SW 1271 (cell line): ENCODE results near the gene SCIN.
A peak's percentile ranks its signal among the peaks of the same experiment; 100 is the strongest.
"Not testable (repeated sequence)": the region's sequence is repeated elsewhere in the genome, so short reads cannot be mapped to it uniquely, and the experiment has no call there.

Experiments used
- DNase-seq, 2 experiments: peaks; one replicate each; lab custom pipeline; 2025; lab: John Stamatoyannopoulos, UW

Gene SCIN

DNA sequence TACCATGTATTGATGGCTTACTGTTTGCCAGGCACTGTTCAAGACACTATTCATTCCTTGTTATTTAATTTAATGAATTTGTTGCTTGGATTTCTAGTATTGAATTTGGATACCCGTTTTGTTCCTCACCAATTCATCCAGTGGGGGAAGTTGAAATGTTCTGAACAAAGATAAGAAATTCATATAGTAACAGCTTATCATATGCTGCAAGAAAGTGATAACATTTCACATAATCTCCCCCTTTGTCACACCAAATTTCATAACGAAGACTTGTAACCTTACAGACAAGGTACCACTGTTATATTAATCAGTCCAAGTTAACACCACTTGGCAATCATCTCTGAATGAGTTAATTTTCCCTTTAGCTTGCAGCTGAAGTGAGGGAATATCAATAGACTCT is 42.1 kb downstream of the SCIN start:
- no peak for DNase-seq

DNA sequence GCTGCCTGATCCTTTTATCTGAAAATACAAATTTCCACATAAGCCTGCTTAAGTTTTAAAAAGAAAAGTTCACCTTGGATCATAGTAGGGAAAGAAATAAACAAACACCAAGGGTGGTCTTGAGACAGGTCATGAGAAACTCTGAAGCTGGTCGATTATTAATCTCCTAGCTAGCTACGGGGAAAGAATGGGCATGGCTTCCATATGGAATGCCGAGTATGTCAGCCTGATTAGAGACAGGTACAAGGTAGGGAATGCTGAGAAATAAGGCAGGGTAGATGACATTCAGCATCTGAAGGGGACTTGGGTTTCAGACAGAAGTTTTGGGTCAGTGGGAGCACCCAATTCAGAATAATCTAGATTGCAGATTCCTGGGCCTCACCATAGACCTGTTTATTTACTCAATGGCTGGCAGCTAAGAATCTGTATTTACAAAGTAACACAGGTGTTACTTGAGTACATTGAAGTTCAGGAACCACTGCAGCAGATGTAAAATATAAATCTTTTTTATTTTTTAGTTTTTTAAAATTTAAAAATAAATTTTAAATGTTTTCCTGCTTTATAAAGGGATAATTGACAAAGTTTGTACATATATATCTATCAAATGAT is 49.0 kb downstream of the SCIN start:
- no peak for DNase-seq

DNA sequence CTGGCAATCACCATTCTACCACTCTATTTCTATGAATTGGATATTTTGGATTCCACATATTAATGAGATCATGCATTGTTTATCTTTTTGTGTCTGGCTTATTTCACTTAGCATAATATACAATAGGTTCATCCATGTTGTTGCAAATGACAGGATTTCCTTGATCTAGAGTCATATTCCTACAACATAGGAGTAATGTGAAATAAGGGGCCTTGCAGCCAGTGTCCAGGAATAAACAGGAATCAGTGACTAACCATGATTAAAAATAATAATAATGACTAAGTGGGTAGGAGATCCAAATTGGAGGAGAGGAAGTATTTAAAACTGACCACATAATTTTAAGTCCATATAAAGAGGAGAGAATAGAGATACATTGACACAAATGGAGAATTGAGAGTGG is 49.9 kb downstream of the SCIN start:
- DNase-seq, result no peak

DNA sequence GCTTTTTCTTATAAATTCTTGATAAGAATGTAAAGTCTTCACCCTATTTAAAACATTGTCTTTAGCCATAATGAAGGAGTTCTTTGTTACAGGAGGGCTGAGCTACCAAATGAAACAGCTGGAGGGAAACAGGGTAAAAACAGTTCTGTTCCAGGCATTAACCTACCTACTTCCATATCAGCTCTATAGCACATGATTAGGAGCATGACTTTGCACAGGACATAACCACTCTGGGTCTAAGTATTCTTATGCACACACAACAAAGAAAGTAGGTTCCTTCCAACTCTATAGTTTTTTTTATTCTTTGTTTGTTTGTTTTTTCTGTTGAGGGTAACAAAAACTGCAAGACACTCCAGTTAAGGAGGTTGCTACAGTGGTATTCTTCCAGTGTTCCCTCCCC is 52.7 kb downstream of the SCIN start:
- DNase-seq, result no peak

DNA sequence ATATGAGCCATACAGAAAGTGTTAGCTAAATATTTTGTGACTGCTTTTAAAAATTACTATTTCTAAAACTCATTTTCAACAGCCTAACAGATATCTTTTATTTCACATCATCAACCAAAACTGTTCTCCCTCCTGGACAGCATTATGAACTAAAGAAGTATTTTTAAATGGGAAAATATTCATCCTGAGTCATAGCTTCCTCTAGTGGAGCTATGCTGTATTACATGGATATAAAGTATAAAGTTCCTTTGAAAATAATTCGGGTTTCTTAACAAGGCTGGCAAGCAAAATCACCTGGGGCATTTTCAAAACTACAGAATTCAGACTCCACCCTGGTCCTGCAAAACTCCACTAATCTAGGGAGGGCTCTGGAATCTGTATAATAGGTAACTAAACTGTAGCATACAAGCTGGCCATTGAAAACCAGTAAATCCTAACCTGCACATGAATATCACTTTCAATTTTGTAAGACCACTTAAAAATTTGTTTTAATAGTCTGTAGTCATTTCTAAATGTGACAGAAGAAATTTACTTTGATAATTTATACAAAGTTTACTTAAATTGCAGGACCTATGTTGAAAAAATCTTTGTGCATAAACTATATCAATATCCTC is 53.5 kb downstream of the SCIN start:
- peak in 1 of 2 experiments; percentile 66 for DNase-seq

DNA sequence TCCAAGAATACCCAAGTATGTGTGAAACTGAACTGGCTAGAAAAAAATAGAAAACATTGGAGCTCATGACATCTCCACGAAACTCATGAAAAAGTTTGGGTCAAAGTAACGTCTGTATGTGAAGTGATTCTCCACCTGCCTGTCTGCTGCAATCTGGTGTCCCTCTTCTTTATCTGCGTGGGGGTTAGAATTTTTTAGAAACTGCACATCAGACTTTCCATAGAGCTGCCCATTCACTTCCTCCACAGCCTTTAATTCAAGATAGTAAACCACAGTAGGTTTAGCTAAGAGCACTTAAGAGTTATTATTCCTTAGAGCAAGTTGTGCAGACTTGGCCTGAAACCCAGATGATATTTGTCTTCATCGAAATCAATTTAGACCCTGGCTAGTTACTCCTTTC is 55.3 kb downstream of the SCIN start:
- no peak for DNase-seq

DNA sequence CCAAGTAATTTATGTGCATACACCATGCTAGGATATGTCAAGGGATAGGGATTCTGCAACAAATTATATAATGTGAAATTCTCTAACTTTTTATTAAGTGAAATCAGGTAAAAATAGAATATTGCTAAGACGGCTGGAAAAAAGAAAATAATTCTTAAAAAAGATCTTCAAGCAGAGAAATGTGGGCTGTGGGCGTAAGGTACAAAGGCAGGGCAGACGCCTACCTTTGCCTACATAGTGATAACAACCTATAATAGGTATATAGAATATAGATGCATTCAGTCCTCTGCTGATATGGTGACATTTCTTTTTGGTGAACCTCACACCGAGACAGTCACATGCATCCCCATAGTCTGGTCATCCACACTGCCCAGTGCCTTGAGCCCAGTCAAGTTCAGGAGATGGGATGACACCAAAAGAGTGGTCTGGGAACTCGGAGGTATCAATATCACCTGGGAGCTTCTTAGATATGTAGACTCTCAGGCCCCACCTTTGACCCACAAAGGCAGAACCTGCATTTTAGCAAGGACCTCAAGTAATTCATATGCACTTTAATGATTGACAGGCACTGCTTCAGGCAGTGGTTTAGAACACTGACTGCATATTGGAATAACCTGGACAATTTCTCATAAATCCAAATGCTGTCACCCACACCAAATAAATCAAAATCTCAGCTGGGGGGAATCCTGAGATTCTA is 59.4 kb downstream of the SCIN start:
- no peak for DNase-seq

DNA sequence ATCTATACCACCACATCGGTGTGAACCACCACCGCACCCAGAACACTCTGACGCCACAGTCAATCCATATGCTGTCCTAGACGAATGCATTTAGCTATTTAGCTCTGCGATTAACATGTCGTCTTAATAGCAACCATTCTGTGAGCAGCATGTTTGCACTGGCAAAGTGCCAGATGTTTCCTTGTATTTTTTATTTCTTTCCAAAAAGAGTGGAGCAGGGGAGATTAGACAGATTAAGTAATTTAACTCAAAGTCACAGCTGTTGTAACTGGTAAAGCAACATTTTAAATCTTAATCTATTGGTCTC is 59.9 kb downstream of the SCIN start:
- no peak for DNase-seq

DNA sequence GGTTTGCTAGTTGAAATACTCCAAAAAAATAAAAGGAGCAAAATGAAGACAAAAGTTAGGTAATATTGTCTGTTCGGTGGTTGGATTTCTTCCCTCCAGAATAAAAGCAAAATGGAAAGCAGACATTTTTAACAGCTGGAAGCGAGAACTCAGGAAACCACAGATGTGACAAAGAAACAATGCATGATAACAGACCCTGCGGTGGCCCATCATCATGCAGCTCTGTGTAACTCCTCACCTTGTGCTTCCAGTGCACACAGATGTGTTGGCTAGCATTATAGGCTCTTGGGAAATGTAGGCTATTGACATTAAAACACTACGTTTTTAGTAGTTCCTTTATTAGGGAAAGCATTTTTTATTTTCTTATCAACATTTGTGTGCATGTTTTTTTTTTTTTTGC is 63.1 kb downstream of the SCIN start:
- DNase-seq, result no peak

DNA sequence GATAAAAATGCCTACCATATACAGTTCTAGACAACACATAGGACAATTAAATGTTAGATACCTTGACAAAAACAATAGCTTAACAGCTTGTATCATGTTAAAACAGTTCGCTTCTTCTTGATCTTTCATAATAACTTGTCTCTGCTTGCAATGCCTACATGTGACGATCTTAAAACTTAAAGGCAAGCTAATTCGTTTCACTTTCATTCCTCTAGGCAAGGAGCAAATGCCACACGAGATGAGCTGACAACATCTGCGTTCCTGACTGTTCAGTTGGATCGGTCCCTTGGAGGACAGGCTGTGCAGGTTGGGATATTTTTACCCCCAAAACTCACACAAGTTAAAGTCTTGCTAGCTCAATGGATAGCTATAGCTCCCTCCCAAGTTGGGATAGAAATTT is 65.3 kb downstream of the SCIN start:
- no peak for DNase-seq

DNA sequence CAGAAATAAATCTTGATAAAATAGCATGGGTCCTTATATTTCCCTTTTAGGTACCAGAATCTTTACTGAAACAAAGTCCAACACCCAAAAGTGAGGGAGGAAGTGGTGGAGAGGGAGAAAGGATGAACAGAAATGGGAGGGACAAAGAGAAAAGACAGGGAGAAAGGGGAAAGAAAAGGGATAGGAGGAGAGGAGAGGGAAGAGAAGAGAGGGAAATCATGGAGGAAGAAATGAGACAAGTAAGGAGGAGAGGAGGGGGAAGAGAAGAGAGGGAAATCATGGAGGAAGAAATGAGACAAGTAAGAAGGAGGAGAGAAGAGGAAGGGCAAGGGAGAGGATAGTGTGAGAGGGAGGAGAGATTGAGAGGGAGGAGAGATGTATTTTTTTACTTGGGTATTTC is 66.8 kb downstream of the SCIN start:
- no peak for DNase-seq

DNA sequence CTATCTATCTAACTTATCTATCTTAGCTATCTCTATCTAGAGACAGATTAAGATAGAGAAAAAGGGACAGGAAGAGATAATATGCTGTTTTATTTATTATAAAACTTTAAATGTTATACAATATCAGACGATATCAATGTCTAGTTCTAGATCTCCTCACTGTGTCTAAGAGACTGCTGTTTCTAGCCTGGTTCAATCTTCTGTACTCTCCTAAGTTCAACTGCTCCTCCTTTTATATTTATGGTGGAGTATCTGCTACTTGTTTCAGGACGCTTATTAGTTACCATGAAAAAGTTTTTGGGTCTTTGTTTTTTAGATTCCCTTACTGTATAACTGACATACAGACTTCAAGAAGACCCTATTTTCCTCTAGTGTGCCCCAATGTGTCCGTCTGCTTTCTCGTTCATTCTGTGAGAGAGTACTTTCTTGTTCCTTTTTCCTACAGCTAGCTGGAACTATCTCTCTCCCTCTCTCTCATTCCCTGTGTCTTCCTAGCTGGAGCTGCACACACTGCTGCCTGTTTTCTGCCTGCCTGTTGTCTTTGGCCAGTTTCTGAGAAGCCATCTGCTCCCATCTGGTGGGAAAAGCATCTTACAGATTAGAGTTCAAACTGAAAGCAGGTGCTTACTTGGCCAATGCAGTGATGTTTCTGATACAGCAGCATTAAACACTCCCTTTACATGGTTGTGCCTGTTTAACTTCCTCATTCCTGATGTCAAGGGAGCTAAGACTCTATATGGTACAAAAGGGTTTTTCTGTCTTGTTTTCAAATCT is 67.5 kb downstream of the SCIN start:
- DNase-seq, result peak in 1 of 2 experiments; percentile 23

DNA sequence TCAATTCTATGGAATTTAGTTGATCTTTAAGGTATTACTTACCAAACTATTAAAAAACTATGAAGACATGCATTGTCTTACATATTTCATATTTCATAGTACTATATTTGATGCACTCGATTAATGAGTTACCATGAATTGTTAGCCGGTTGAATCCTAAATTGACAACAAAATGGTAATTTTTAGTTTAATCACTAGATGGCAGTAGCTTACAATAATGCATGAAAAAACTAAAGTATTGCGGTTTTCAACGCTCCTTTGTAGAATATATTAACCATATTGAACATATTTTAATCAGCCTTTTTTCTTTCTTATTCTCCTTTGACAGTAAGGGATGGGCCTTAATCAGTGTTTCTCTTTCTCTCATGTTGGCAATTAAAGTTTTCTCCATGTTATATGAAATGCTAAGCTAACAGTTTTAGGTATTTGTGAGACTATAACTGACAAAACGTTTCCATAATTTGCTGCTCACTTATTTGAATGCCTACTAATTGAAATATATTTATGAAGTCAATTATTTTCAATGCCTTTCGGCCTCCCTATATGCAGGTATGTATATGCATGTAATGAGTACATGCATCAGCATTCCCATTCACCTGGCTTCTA is 68.4 kb downstream of the SCIN start:
- peak; percentile 18 to 75 for DNase-seq

DNA sequence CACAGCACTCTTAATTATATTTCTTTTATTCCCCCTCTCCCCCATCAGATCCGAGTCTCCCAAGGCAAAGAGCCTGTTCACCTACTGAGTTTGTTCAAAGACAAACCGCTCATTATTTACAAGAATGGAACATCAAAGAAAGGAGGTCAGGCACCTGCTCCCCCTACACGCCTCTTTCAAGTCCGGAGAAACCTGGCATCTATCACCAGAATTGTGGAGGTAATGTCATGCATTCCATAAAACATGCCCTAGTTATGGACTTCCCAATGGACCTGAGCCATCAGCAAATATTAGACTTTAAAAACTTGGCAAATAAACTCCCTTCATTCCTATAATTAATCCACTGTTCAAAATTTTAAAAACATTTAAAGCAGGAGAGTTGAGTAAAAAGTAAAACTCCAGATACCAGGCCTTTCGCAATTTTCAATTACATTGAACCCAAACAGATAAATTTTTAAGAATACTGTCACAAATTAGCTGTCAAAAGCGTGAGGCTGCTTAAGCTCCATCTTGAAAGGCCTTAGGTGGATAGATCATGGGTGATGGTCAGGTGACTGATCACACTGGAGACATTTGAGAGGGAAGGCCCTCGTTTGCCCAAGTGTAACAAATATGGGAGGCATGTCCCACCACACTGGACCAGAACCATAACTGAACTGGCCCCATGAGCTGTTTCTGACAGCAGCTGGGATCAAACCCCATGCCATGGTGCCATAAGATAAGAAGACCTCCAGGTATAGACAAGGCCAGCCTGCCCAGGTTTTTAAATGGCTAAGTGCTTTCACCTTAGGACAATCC is 70.0 kb downstream of the SCIN start:
- no peak for DNase-seq

DNA sequence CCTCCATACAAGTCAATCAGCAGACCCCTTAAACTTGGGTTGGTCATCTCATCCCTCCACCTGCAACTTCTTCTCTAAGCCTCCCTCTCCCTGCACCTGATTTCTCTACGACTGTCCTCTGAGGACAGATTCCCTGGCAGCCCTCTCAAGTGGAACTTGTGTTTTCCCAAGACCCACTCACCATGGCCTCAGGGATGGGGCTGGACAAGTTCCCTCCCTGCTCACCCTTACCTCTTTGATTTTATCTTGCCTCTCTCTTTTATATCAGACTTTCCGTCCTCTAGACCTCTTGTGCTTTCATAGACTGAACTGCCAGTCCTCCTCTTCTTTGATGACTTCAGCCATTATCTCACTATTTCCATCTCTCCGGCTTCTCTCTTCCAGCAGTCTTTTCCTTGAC is 70.7 kb downstream of the SCIN start:
- no peak for DNase-seq

DNA sequence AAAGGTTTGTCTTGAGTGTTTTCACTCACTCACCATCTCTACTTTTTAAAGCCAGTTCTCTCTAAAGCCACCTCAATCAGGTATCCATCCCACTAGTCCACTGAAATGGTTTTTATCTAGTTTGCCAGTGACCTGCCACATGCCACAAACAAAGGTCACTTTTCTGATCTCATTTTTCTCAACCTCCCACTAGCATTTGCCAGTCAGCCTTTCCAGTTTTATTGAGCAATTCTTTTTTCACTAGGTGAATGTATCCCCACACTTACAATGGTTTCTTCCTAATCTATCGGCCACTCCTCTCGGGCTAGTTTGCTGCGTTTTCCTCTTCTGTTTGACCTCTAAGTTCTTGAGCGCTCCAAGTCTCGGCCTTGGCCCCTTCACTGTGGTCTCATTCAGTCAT is 72.0 kb downstream of the SCIN start:
- no peak for DNase-seq

DNA sequence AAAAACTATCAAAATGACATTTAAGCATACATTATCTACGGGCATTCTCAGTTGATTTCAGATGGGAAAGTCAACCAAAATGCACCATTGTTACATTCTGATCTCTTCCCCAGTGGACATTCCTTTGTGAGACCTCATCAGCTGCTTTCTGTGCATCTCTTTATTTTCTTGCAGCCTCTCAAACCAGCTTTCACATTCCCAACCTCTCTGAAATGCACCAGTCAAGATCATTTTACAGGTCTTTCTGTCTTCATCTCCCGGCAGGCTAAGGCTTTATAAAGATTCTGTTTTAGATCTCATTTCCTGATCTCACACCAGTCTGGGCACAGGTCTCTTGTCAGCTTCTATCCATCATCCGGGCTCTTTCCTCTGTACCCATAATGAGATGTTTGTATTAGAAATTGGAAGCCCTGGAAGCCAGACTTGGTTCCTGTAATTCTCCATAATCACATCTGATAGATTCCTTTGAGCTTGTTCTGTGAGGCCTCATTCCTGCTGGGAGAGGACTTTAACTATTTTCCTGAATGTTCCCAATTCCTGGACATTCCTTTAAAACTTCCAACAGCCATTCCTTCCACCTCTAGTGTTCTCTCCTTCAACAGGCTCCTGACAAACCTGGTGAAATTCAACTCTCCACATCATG is 72.6 kb downstream of the SCIN start:
- no peak for DNase-seq

DNA sequence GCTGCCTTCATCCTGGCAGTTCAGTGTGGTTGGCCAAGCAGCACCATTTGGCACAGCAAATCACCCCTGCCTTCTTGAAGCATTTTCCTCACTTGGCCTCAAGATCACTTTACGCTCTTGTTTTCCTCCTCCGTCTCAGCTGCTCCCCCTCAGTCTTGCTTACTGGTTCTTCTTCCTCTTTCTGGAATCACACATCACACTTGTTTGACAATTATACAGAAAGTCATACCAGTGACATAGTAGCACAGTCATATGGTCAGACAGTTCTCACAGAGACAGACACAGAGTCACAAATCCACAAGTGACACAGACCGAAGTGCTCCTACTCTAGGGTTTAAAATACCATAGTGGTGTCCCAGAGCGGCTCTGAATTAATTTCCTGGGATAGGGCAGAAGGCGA is 73.1 kb downstream of the SCIN start:
- DNase-seq, result no peak

DNA sequence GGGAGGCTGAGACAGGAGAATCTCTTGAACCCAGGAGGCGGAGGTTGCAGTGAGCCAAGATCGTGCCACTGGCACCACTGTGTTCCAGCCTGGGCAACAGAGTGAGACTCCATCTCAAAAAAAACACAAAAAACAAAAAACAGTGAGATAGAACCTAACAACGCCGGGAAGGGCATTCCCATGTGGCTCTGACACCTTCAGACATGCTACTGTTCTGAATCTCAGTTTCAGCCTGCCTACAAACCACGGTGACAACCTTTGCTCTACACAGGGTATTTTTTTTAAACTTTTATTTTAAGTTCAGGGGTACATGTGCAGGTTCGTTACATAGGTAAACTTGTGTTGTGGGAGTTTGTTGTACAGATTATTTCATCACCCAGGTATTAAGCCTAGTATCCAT is 74.7 kb downstream of the SCIN start:
- not testable (repeated sequence) for DNase-seq

DNA sequence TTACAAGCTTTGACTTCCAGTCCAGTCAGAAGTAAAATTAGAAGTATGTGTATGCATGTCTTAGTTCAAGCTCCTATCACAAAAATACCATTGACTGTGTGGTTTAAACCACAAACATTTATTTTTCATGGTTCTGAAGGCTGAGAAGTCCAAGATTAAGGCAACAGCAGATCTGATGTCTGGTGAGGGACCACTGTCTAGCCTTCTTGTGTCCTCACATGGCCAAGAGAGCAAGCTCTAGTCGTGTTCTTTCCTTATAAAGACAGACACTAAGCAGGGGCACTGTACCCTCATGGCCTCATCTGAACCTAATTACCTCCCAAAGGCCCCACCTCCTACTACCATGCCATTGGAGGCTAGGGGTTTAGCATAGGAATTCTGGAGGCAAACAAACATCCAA is 75.6 kb downstream of the SCIN start:
- DNase-seq, result no peak
